Measurements from ENCODE around the gene PIGX. TPM values are rescaled to one million over a fixed set of nuclear protein-coding genes. Genes with fewer than 3 reads are reported as not detected.

Gene PIGX
- total RNA-seq = 54.3 and 54.5 TPM in 2 replicates

DNA sequence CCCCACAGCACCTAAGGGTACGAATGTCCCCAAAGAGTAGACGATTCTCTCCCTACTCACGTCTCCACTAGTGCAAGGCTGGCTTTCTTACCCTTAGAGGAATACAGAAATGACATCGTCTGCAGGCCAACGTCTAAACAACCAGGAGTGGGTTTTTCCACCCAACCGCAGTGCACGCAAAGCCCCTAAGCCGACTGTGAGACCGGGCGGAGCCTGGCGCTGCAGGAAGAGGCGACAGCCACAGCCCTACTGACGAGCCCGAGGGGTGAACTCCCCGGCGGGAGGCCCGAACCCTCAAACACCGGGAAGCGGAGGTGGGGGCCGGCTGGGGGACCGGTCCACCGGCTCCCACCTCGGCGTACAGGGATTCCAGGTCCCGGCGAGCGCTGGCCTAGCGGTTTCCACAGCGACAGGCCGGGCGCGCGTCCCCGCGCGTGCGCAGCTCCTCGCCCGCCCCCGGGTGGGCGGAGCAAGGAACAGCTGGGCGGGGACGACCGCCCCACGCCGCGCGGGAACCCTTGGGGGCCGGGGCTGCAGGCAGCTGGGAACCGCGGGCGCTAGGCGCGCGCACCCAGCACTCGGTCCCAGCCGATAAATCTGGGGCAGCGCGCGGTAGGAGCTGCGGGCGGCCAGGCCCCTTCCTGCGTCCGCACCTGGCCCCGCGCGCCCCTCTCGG, at the start of gene PIGX, which contains the start of gene CEP19:
Gene PIGX (plus strand): TSS at position 540 of the 676 bp plus-strand sequence.
Gene CEP19 (minus strand): TSS at position 413 of the 676 bp plus-strand sequence. CDS start 3,593 bp downstream, outside the sequence.
- Mint-ChIP-seq H3K36me3 (ENCODE audit: low read depth) (peaks cover 6% of the 10 kb centered on the region), H3K4me1 (peaks cover 32% of the 10 kb centered on the region), H3K9me3 (no peaks in the 10 kb centered on the region), H3K27me3 (no peaks in the 10 kb centered on the region), H3K4me3 (peak within 1 kb of the TSS; percentile 88), H3K27ac (peak within 1 kb of the TSS; percentile 97)
- DNase-seq = peak; percentile 97
- intact Hi-C loops (cut with micrococcal nuclease) = loop anchor here (1.0 to 5.0 kb wide), 9 partner anchors 15 to 257 kb away; partner anchors contain the start of genes NCBP2, PAK2 and RNF168

DNA sequence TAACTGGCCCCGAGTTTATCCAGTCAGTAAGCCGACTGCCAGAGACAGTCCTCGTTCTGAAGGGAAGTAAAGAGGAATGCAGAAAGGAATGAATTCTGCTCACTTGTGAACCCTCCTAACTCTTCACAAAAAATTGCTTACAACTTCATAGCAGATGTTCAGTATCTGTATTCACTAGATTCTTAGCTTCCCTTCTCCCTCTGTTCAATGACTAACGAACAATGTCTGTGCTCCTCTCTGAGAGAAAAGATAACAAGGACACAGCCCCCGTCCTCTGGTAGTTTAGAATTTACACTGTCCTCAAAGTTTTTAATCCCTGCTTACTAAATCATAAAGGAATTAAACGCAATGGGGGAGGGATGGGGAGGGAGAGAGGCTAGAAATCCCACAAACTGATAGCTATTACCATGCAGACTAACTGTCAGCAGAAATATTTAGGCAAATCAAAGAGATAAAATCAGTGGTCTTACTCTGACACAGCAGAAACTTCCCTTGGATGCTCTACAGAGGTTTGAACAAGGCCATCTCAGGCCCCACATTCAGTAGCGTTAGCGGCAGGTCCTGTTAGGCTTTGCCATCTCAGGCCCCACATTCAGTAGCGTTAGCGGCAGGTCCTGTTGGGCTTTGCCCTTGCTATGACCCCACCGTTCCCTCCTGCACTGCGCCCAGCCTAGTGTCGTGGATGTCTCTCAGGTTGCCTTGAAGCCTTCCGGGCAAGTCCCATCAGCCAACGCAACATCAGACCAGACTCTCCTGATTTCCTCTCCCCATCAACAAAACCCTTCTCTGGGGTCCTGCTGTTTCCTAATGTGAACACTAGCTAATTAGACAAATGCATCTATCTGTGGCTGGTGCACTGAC, 49.2 kb upstream of the PIGX start:
- Mint-ChIP-seq H3K4me1 (peaks cover 2% of the 10 kb centered on the region), H3K27ac (no peak overlapping the region), H3K4me3 (no peak overlapping the region), H3K27me3 (no peaks in the 10 kb centered on the region), H3K9me3 (no peaks in the 10 kb centered on the region), H3K36me3 (ENCODE audit: low read depth) (peaks cover 16% of the 10 kb centered on the region)
- intact Hi-C loops (cut with micrococcal nuclease) = no loop called here
- no peak for DNase-seq

DNA sequence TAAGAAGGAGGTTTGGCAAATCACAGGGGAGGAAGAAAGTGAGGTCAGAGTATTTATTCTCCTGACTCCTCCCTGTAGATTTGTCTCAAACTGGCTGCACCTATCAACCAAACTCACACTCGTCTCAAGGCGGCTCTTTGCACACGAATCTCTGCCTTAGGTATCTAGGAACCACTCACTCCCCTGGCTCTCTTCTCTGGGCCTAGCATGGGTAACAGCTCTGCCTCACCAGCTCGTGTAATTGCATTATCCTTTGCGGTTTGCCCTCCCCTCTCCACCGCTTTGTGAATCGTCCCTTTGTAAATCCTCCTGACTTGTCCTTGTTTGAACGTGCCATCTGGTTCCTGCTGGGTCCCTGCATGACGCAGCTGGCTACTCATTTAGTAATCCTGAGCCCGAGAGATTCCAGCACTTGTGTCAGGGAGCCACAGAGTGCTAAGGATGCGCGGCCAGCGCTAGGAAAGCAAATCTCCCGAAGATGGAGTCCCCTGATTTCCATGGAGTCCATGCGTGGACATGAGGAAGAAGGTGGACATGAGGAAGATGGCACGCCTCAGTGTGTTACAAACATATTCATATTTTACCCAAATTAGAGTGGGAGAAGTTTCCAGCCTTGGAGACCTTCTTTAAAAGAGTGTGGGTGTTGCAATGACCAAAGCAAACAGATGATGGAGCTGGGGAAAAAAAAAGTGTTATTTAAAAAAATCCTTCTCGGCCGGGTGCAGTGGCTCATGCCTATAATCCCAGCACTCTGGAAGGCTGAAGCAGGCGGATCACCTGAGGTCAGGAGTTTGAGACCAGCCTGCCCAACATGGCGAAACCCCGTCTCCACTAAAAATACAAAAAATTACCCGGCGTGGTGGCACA, 45.9 kb upstream of the PIGX start:
- no peaks in the 10 kb centered on the region for H3K9me3 Mint-ChIP-seq
- intact Hi-C loops (cut with micrococcal nuclease) = no loop called here
- H3K36me3 Mint-ChIP-seq (ENCODE audit: low read depth) = peaks cover 3% of the 10 kb centered on the region
- no peak overlapping the region for H3K4me3 Mint-ChIP-seq
- H3K4me1 Mint-ChIP-seq = peaks cover 11% of the 10 kb centered on the region
- no peak overlapping the region for H3K27ac Mint-ChIP-seq
- no peak for DNase-seq
- H3K27me3 Mint-ChIP-seq = no peaks in the 10 kb centered on the region

DNA sequence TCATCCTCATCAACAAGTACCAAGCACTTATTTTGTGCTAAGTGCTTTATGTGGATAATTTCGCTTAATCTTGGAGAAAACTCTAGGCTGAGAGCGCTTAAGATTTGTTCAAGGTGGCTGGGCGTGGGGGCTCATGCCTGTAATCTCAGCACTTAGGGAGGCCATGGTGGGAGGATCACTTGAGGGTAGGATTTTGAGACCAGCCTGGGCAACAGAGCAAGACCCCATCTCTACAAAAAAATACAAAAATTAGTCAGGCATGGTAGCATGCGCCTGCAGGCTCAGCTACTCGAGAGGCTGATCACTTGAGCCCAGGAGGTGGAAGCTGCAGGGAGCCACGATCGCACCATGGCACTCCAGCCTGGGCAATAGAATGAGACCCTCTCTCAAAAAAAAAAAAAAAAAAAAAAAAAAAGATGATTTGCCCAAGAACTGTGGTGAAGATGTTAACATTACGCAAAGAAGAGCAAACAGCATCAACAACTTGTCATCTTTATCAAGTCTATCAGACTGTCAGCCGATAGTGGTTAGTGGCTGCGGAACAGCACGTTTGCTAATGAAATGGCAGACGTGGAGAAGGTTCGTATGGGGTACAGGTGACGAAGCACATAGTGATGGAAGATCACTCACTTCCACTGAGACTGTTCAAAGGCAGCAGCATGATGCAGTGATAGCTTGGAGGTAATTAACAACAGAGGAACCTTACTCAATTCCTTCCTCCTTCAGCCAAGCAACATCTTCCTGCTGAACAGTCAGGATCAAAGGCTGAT, 44.9 kb upstream of the PIGX start:
- Mint-ChIP-seq H3K4me1 (peaks cover 16% of the 10 kb centered on the region), H3K27ac (no peak overlapping the region), H3K9me3 (no peaks in the 10 kb centered on the region), H3K36me3 (ENCODE audit: low read depth) (no peaks in the 10 kb centered on the region), H3K4me3 (no peak overlapping the region), H3K27me3 (no peaks in the 10 kb centered on the region)
- intact Hi-C loops (cut with micrococcal nuclease) = no loop called here
- no peak for DNase-seq

DNA sequence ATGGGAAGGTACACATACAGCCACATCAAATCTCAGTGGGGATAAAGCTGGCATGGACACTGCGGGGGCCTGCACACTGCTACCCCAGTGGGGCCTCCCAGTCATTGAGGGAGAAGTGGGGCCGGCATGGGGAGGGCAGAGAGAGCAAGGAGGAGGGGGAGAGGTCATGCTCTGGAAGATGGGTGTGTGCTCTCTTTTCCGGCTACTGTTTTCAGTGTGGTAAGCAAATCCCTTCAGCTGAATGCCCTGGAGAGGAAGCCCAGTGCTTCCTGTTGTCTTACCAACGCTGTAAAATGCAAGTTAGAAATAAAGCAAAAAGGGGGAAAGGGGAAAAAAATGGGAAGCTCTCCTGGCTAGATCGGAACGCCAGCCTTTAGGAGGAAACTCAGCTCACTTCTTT, 41.8 kb upstream of the PIGX start:
- Mint-ChIP-seq H3K9me3 (no peaks in the 10 kb centered on the region), H3K27me3 (no peaks in the 10 kb centered on the region), H3K4me3 (peak overlapping the region; percentile 59), H3K4me1 (peaks cover 14% of the 10 kb centered on the region), H3K36me3 (ENCODE audit: low read depth) (no peaks in the 10 kb centered on the region), H3K27ac (peak overlapping the region; percentile 73)
- intact Hi-C loops (cut with micrococcal nuclease) = no loop called here
- DNase-seq = no peak

DNA sequence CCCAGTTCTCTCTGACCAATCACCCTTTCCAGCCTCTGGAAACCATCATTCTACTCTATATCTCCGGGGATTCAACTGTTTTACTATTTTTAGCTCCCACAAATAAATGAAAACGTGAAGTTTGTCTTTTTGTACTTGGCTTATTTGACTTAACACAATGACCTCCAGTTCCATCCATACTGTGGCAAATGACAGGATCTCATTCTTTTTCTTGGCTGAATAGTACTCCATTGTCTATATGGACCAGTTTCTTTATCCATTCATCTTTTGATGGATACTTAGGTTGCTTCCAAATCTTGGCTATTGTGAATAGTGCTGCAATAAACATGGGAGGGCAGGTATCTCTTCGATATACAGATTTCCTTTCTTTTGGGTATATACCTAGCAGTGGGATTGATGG, 38.5 kb upstream of the PIGX start:
- intact Hi-C loops (cut with micrococcal nuclease) = no loop called here
- Mint-ChIP-seq H3K27me3 (peaks cover 2% of the 10 kb centered on the region), H3K4me1 (peaks cover 30% of the 10 kb centered on the region), H3K27ac (no peak overlapping the region), H3K36me3 (ENCODE audit: low read depth) (no peaks in the 10 kb centered on the region), H3K4me3 (no peak overlapping the region), H3K9me3 (no peaks in the 10 kb centered on the region)
- no peak for DNase-seq

DNA sequence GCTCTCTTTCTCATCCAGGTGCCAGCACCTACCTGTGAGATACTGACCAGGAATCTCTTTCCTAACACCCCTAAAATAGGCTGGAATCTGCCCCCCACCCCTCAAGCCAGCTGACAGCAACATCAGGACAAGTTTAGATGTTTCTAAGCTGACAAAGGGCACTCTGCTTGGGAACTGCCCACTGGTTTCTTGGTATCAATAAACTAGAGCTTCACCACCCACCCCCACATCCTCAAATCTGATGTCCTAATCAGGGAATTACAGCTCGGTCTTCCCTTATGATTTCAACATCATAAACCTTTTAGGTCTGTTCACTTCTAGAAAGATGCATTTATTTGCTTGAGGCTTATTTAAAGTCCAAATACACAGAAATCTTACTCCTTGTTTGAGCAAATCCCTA, 34.8 kb upstream of the PIGX start:
- DNase-seq = no peak
- H3K27me3 Mint-ChIP-seq = peaks cover 3% of the 10 kb centered on the region
- intact Hi-C loops (cut with micrococcal nuclease) = no loop called here
- peaks cover 2% of the 10 kb centered on the region for H3K36me3 Mint-ChIP-seq (ENCODE audit: low read depth)
- no peak overlapping the region for H3K4me3 Mint-ChIP-seq
- H3K9me3 Mint-ChIP-seq = no peaks in the 10 kb centered on the region
- H3K27ac Mint-ChIP-seq = no peak overlapping the region
- peaks cover 18% of the 10 kb centered on the region for H3K4me1 Mint-ChIP-seq

DNA sequence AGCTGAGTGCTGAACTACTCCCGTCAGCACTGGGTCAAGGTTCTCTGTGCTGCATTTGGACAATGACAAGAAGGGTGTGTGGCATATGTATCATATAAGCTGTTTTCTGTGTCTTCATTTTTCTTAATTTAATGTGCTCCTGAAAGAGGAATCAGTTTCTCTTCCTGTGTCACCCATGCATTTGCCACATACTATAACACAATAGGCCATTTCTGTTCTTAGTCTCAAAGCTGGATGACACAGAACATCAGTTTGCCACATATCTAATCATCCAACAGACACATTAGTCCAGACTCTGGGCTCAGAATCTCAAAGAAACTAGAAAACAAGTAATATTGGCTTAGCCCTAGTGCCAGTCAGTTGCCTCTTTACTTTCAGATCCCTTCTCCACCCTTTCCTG, 34.2 kb upstream of the PIGX start:
- intact Hi-C loops (cut with micrococcal nuclease) = no loop called here
- Mint-ChIP-seq H3K27me3 (peaks cover 3% of the 10 kb centered on the region), H3K4me1 (peaks cover 18% of the 10 kb centered on the region), H3K9me3 (no peaks in the 10 kb centered on the region), H3K4me3 (no peak overlapping the region), H3K36me3 (ENCODE audit: low read depth) (peaks cover 4% of the 10 kb centered on the region), H3K27ac (peak overlapping the region; percentile 50)
- DNase-seq = no peak

DNA sequence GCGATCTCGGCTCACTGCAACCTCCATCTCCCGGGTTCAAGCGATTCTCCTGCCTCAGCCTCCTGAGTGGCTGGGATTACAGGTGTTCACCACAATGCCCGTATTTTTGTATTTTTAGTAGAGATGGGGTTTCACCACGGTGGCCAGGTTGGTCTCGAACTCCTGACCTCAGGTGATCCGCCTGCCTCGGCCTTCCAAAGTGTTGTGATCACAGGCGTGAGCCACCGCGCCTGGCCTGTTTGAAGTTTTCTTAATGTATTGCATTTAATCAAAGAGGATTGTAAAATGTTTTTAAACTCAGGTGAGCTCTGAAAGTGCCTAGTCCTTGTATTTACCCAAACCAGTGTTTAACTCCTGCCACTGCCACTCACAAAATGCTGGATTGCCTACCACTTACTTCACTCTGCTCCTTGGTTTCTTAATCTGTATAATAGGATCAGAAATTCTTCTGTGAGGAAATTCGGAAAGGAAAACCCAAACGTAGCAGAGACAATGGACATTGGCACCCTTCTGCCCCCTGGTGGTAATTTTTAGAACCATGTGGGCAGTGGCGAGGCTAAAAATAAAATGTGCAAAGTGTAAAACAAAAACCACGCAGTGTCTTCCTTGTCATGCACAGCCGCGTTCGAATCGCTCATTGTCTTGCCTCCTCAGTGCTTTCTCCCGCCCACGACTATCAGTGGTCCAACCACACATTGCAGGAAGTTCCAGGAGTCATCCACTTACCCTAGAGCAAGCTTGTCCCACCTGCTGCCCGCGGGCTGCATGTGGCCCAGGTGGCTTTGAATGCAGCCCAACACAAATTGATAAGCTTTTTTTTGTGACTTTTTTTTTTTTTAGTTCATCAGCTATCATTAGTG, 27.4 kb upstream of the PIGX start:
- peak overlapping the region; percentile 48 for H3K4me3 Mint-ChIP-seq
- H3K27me3 Mint-ChIP-seq = no peaks in the 10 kb centered on the region
- intact Hi-C loops (cut with micrococcal nuclease) = loop anchor here (1.0 to 2.0 kb wide), 4 partner anchors 44 to 147 kb away; no protein-coding TSS in a partner anchor
- H3K9me3 Mint-ChIP-seq = no peaks in the 10 kb centered on the region
- H3K36me3 Mint-ChIP-seq (ENCODE audit: low read depth) = peaks cover 6% of the 10 kb centered on the region
- DNase-seq = peak; percentile 91
- H3K4me1 Mint-ChIP-seq = peaks cover 20% of the 10 kb centered on the region
- peak overlapping the region; percentile 49 for H3K27ac Mint-ChIP-seq

DNA sequence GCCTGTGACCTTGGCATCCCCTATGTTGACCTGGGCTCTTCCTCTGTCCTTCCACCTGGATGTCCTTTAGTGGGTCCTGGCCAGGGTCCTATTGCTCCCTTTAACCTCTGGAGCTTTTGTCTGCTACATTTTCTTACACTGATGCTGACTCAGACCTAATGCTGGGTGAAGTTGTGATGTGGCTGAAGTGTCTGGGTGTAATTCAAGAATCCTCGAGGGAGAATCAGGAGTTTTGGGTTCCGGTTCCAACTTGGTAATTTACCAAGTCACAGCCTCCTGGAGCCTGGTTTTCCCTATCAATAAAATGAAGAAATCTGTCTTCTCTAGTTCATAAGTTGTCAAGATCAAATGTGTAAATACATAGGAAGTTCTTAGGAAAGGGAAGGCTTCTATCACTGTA, 25.7 kb upstream of the PIGX start:
- H3K27me3 Mint-ChIP-seq = no peaks in the 10 kb centered on the region
- H3K4me3 Mint-ChIP-seq = no peak overlapping the region
- H3K9me3 Mint-ChIP-seq = no peaks in the 10 kb centered on the region
- intact Hi-C loops (cut with micrococcal nuclease) = no loop called here
- DNase-seq = no peak
- H3K27ac Mint-ChIP-seq = no peak overlapping the region
- peaks cover 6% of the 10 kb centered on the region for H3K36me3 Mint-ChIP-seq (ENCODE audit: low read depth)
- peaks cover 20% of the 10 kb centered on the region for H3K4me1 Mint-ChIP-seq

DNA sequence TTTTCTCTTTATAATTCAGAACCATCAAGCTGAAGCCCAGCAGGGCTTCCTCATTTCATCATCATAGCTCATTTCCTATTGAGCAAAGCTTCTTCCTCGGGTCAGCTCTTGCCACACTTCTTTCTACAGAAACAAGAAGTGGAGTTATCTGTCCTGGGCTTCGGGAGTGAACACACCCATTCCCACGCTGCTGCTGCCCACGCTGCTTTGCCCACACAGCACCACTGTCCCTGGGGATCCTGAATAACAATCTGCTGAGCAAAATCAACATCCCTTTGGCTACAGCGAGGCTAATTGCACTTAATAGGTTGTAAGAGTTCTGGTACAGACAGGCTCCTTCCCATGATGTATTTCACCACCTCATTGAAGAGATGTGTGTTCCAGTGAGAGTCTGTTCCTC, 23.8 kb upstream of the PIGX start:
- H3K27me3 Mint-ChIP-seq = no peaks in the 10 kb centered on the region
- H3K27ac Mint-ChIP-seq = no peak overlapping the region
- peaks cover 23% of the 10 kb centered on the region for H3K4me1 Mint-ChIP-seq
- intact Hi-C loops (cut with micrococcal nuclease) = no loop called here
- no peak overlapping the region for H3K4me3 Mint-ChIP-seq
- H3K9me3 Mint-ChIP-seq = no peaks in the 10 kb centered on the region
- no peaks in the 10 kb centered on the region for H3K36me3 Mint-ChIP-seq (ENCODE audit: low read depth)
- DNase-seq = no peak

DNA sequence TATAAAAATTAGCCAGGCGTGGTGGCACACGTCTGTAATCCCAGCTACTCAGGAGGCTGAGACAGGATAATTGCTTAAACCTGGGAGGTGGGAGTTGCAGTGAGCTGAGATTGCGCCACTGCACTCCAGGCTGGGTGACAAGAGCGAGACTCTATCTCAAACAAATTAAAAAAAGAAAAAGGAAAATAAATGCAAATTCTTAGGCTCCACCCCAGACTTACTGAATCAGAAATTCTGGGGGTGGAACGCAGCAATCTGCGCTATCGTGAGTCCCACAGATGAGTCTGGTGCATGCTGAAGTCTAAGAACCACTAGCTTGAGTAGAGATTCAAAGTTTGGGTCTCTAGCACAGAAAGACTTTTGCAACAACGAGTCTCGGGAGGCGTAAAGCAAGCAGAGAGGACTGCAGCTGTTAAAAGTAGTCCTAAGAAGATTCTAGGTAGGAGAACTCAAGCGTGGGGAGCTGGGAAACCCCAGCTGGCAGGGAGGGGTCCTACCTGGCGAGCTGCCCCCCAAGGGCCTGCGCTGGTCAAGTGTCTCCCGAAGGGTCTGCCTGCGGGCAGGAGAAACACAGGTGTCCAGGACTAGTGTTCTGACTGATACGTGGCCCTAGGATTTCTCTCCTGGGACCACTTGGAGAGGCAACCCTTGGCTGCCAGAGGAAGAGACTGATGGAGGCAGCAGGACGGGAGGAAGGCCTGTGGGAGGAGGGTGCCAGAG, 22.1 kb upstream of the PIGX start:
- Mint-ChIP-seq H3K4me3 (no peak overlapping the region), H3K36me3 (ENCODE audit: low read depth) (peaks cover 2% of the 10 kb centered on the region), H3K27ac (no peak overlapping the region), H3K9me3 (peaks cover 2% of the 10 kb centered on the region), H3K27me3 (peaks cover 1% of the 10 kb centered on the region), H3K4me1 (peaks cover 20% of the 10 kb centered on the region)
- DNase-seq = no peak
- intact Hi-C loops (cut with micrococcal nuclease) = no loop called here

All from activated CD4-positive, alpha-beta T cell treated with anti-CD3 and anti-CD28 coated beads, Interleukin-2, amount 10 ng/mL, durations not matched to agents 24 days and 14 days (primary cell).